Fibroblast of the conjunctiva (primary cell): ENCODE measurements around the gene STXBP5L.
"Not testable (repeated sequence)": the region's sequence is repeated elsewhere in the genome, so short reads cannot be mapped to it uniquely, and the experiment has no call there.

Experiments
- DNase-seq: peaks from one replicate; pipeline ENCODE4 v3.0.0-alpha.2; 2010; ENCODE audit warnings: low read depth

STXBP5L gene

DNA sequence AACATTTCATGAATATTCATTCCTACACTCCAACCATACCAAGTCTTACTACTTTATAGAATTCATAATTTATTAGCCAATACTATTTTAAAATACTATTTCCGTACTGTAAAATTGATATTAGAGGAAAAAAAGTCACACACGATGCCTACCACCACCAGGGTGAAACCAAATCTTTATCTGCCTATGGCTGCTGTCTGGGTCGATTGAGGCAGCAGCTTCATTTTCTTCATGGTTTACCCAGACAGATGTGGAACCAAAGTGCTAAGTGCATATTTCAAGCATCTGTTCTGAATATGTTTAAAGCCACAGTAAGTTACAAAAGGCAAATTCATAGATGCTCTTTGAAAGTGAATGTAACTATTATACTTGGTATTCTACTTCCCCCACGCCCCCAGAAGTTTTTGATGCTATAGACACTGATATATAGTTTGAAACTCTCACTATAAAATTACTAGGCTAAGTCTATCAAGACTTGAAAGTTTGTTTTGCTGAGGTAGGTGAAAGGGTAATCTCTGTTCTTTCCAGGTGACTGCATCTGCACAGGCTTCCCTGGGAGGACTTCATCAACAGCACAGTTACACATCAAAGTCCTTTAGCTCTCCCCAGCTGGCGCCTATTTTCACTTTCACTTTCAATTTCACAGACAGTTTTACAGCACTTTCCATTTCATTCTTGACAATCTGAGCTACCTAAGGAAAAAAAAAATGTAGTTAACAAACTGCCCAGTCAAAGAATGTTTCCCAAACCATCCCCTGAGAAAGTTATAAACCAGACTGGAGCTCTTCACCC is 523.9 kb downstream of the STXBP5L start:
- peak; percentile 46 for DNase-seq

DNA sequence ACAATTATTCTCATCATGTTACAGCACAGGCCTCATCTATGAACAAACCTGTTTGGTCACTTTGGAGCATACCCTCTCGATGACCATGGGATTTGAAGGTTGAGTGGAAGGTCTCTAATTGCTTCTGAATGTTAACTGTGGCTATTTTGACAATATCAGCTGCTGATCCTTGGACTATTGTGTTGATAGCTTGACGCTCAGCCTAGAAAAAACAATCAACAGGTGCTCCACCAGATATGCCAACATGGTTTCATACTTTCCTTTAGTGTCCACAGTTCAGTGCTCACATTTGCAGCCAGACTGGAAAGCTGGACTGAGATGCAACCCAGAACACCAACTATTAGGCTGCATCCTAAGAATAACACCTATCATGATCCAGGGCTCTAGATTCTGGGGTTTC is 528.1 kb downstream of the STXBP5L start:
- no peak for DNase-seq

DNA sequence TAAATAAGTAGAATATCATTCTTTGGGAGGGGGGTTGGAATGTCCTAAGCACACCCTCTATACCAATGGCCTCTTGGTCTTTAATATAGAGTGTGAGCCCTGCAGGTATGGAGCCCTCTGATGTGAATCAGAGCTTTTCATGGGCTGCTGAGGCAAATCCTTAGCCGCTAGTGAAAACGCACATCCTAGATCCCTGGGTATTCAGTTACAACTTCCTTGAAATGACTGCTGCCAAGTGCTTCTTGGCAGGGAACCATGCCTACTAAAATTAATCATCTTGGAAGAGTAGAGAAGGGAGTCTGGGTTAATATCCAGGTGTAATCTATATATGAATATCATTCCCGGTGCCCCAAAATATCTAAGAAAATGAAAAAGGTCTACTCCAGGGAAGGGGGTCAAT is 528.6 kb downstream of the STXBP5L start:
- no peak for DNase-seq

DNA sequence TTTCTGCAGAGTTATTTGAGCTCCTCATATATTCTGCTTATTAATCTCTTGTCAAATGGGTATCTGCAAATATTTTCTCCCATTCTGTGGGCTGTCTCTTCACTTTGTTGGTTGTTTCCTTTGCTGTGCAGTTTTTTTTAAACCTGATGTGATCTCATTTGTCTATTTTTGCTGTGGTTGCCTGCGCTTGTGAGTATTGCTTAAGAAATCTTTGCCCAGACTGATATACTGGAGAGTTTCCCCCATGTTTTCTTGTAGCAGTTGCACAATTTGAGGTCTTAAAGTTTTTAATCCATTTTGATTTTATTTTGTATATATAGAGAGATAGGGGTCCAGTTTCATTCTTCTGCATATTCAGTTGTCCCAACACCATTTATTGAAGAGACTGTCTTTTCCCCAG is 535.5 kb downstream of the STXBP5L start:
- DNase-seq: no peak

DNA sequence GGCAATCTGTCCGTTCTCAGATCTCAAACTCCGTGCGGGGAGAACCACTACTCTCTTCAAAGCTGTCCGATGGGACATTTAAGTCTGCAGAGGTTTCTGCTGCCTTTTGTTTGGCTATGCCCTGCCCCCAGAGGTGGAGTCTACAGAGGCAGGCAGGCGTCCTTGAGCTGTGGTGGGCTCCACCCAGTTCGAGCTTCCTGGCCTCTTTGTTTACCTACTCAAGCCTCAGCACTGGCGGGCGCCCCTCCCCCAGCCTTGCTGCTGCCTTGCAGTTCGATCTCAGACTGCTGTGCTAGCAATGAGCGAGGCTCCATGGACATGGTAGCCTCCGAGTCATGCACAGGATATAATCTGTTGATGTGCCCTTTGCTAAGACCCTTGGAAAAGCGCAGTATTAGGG is 543.7 kb downstream of the STXBP5L start:
- DNase-seq: not testable (repeated sequence)

DNA sequence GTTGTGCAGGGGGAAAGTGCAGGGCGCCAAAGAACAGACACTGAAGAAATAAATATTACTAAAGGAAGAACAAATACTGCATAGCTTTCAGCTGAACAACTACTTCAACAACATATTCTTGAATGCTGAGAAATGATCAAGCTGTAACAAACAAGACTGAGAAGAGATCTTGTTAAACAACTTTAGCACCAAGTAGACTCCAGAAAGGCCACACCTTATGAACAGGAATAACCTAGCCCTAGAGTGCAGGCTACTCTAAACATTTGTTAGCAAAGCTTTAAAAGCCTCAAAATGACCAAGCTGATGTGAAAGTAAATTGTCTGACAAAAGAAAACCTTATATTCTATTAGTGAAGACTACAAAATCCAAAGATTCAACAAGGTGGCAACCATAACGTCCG is 554.6 kb downstream of the STXBP5L start:
- DNase-seq: no peak

DNA sequence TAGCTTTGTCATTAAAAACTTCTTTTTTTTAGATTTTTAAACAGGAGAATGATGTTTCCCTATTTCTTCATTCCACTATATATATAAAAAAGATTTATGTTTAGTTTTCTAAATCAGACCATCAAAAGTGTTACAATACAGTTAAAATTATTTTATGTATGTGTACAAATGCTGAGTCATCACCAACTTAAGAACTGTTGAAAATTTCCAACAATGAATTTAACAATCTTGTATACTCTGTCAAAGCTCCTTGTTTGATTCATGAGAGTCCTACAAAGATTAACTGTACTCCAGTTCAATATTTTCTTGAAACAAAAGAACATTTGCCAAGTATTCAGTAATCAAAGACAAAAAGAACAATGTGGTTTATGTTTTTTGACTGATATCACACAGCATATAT is 555.7 kb downstream of the STXBP5L start:
- no peak for DNase-seq

DNA sequence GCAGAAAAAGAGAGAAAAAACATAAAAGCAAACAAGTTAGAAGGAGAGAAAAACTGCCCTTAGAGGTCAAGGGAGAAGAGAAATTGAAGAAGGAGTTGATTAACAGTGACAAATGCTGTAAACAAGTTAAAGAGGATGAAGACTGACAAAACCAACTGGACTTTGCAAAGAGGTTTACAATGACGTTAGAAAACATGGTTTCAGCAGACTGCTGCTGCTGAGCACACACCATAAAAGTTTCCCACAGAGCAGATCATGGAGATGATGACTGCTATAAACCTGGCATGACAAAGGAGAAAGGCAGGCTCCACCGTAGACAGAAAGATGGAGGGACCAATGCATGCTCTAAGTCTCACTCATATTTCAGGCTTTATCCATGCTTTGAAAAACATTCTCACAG is 559.1 kb downstream of the STXBP5L start:
- DNase-seq: no peak

DNA sequence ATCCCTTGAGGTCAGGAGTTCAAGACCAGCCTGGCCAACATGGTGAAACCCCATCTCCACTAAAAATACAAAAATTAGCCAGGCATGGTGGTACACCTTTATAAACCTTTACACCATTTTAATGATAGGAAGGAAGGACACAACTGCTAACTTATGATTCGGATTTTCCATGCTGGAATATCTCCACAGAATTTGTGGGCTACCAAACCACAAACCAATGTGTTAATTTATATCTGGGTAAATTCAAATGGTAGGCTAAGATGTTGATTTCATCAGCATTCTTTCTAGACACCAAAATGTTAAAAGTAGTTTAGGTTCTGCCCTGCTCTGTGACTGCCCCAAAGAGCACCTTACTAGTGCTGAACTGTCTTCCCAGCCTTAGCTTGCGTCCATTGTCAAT is 565.0 kb downstream of the STXBP5L start:
- no peak for DNase-seq
